Omental fat pad (tissue), 4 donors: ENCODE results near the gene TEAD3. TPM values are rescaled to one million over a fixed set of nuclear protein-coding genes. Genes with fewer than 3 reads are reported as not detected.
A peak's percentile ranks its signal among the peaks of the same experiment; 100 is the strongest.

ENCODE experiments used
- ATAC-seq: fragments of 150-250 bp; one replicate; pipeline ENCODE4 v1.9.1; 2016; ENCODE audit warnings: mild to moderate bottlenecking, moderate library complexity; ENCODE audit not compliant: low FRiP score
- DNase-seq: peaks from one replicate; pipeline ENCODE4 v3.0.0-alpha.2; 2019; ENCODE audit warnings: low spot score
- CTCF ChIP-seq, 3 donors: fragments of 450-650 bp; IDR thresholded peaks; one replicate each; pipeline ENCODE4 v1.5.1; 2016 to 2017; ENCODE audit warnings: antibody characterized with exemption in 3 of 3, mild to moderate bottlenecking in 3 of 3, moderate library complexity in 2 of 3
- small RNA-seq: library from RNA; depleted of rRNA; stranded (forward); fragments of <200 nt; gene quantifications from one replicate; pipeline ENCODE3, GENCODE V24; 2016
- total RNA-seq, 4 donors: library from RNA; depleted of rRNA; stranded (reverse); fragments of >200 nt; gene quantifications; one replicate each; pipeline ENCODE4 v1.1.0, GENCODE V29; 2016

TEAD3 gene
- total RNA-seq, 4 donors from 2014 or later: 8.2 to 16.0 (median 14.2) TPM

- no peak for ATAC-seq
Measured at GRCh38 chr6:35427435-35427834, 69.4 kb downstream of the TEAD3 start.

GRCh38 chr6:35426074-35426473, 70.8 kb downstream of the TEAD3 start:
- no peak for TF ChIP-seq CTCF (IDR thresholded peaks at IDR 0.05)
- ATAC-seq (no peak), DNase-seq (no peak)

More at GRCh38 chr6:35427435-35427834, 69.4 kb downstream of the TEAD3 start:
- DNase-seq: no peak
- TF ChIP-seq CTCF (IDR thresholded peaks at IDR 0.05): no peak

GRCh38 chr6:35425284-35425683, 71.6 kb downstream of the TEAD3 start:
- DNase-seq (no peak), ATAC-seq (peak; percentile 38)
- no peak for TF ChIP-seq CTCF (IDR thresholded peaks at IDR 0.05)

Small RNAs within 50 kb of the gene (small RNA-seq; reads per million reads assigned to genes)
- gene MIR7111: not detected

Other genes with a start within 250 kb of the TEAD3 start
- 10 to 100 TPM; 27.7 to 53.5 (median 33.6) TPM for gene ZNF76, start 237.3 kb downstream of the TEAD3 start, total RNA-seq
- 10 to 100 TPM in 2 of 4 donors, 1 to 10 TPM in 2; 6.6 to 17.4 (median 9.3) TPM for gene DEF6, start 199.3 kb downstream of the TEAD3 start, total RNA-seq
- gene PPARD, start 154.5 kb downstream of the TEAD3 start, total RNA-seq: 10 to 100 TPM in 3 of 4 donors, 1 to 10 TPM in 1; 6.4 to 37.6 (median 14.3) TPM
- 1 to 10 TPM; 1.9 to 9.6 (median 5.4) TPM for gene FANCE, start 44.7 kb downstream of the TEAD3 start, total RNA-seq
- 1,000 to 10,000 TPM; 1,059 to 1,562 (median 1,256) TPM for gene RPL10A, start 28.7 kb downstream of the TEAD3 start, total RNA-seq
- under 1 TPM in 1 of 4 donors, not detected in 3; 0.28 TPM for gene TULP1, start 15.8 kb upstream of the TEAD3 start, total RNA-seq
- gene FKBP5, start 191.8 kb upstream of the TEAD3 start, total RNA-seq: 100 to 1,000 TPM; 257 to 722 (median 366) TPM
- 1 to 10 TPM in 2 of 4 donors, under 1 TPM in 1, not detected in 1; 0.69 to 3.2 (median 1.2) TPM for gene ARMC12, start 240.0 kb upstream of the TEAD3 start, total RNA-seq